Hindlimb muscle (tissue), 1 donor: ENCODE data around the gene MGAT5B. TPM values are rescaled to one million over a fixed set of nuclear protein-coding genes. Genes with fewer than 3 reads are reported as not detected.

ENCODE experiments used
- DNase-seq: peaks from one replicate; pipeline ENCODE4 v3.0.0-alpha.2; 2013
- polyA plus RNA-seq: library from polyadenylated mRNA; unstranded; fragments of 120-200 nt; gene quantifications from one replicate; pipeline ENCODE4 v1.2.1, GENCODE V29; 2013; ENCODE audit not compliant: insufficient read length

MGAT5B gene
- polyA plus RNA-seq, 1 donor: 1.0 TPM

GRCh38 chr17:76929148-76929547, 60.9 kb downstream of the MGAT5B start:
- DNase-seq: no peak

- no peak for DNase-seq
Observed at GRCh38 chr17:76929601-76930000, 61.4 kb downstream of the MGAT5B start.

GRCh38 chr17:76930107-76930506, 61.9 kb downstream of the MGAT5B start:
- no peak for DNase-seq

GRCh38 chr17:76932402-76933333, 64.5 kb downstream of the MGAT5B start:
- DNase-seq: no peak

- no peak for DNase-seq
Observed at GRCh38 chr17:76934561-76935320, 66.5 kb downstream of the MGAT5B start.

- DNase-seq: no peak
Observed at GRCh38 chr17:76935331-76935730, 67.1 kb downstream of the MGAT5B start.

- DNase-seq: no peak
Observed at GRCh38 chr17:76937238-76937637, 69.0 kb downstream of the MGAT5B start.

- DNase-seq: no peak
Observed at GRCh38 chr17:76938009-76938408, 69.8 kb downstream of the MGAT5B start.

- DNase-seq: no peak
Observed at GRCh38 chr17:76940295-76940694, 72.1 kb downstream of the MGAT5B start.

- no peak for DNase-seq
Observed at GRCh38 chr17:76940738-76941350, 72.6 kb downstream of the MGAT5B start.

GRCh38 chr17:76943202-76943601, 75.0 kb downstream of the MGAT5B start:
- DNase-seq: no peak

- DNase-seq: no peak
Observed at GRCh38 chr17:76943781-76944213, 75.6 kb downstream of the MGAT5B start.

GRCh38 chr17:76944477-76944876, 76.3 kb downstream of the MGAT5B start:
- no peak for DNase-seq

- DNase-seq: no peak
Observed at GRCh38 chr17:76946111-76946771, 78.0 kb downstream of the MGAT5B start.

GRCh38 chr17:76946772-76947135, 78.5 kb downstream of the MGAT5B start:
- no peak for DNase-seq

- no peak for DNase-seq
Observed at GRCh38 chr17:76947309-76947708, 79.1 kb downstream of the MGAT5B start.

GRCh38 chr17:76947771-76948170, 79.6 kb downstream of the MGAT5B start:
- no peak for DNase-seq

- no peak for DNase-seq
Observed at GRCh38 chr17:76948301-76948700, 80.1 kb downstream of the MGAT5B start.

GRCh38 chr17:76948726-76949342, 80.6 kb downstream of the MGAT5B start:
- DNase-seq: no peak

GRCh38 chr17:76949913-76950695, 81.9 kb downstream of the MGAT5B start:
- no peak for DNase-seq

GRCh38 chr17:76951375-76951905, 83.2 kb downstream of the MGAT5B start:
- no peak for DNase-seq
